Astrocyte of the cerebellum (primary cell): ENCODE results near the gene JPH4.

ENCODE experiments used
- DNase-seq: peaks from one replicate; pipeline ENCODE4 v3.0.0-alpha.2; 2011; ENCODE audit warnings: low read depth
- H3K4me3 ChIP-seq: 2 replicates; pipeline ENCODE4 v1.5.1; 2011; ENCODE audit warnings: mild to moderate bottlenecking, low read depth, low read length, moderate library complexity
- in situ Hi-C: cut with HindIII; loops from 2 replicates; pipeline ENCODE4 v1.10.0; 2017; ENCODE audit warnings: low sequenced_read_pairs
- TF ChIP-seq, protein P1 (sequence below): IDR thresholded peaks from 2 replicates; pipeline ENCODE4 v1.5.1; 2012; ENCODE audit warnings: low read length, low read depth, moderate library complexity, mild to moderate bottlenecking; ENCODE audit errors: missing control alignments

The JPH4 gene

DNA sequence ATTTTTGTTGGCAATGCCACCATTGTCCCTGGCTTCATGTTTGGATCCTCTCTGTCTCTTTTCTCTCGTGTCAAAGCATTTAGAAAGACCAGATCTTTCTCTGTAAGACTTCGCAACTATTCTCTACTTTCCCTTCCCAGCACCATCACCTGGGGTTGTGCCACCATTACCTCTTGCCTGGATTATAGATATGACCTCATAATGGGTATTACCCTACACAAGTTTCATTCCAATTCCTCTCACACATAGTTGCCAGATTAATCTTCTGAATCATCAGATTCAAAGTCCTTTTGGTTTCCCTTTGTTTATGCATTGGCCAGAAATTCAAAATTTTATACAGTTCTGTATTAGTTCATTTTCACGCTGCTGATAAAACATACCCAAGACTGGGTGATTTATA is 30.4 kb upstream of the JPH4 start:
- in situ Hi-C loops, result no loop called here
- TF ChIP-seq, protein P1, sequence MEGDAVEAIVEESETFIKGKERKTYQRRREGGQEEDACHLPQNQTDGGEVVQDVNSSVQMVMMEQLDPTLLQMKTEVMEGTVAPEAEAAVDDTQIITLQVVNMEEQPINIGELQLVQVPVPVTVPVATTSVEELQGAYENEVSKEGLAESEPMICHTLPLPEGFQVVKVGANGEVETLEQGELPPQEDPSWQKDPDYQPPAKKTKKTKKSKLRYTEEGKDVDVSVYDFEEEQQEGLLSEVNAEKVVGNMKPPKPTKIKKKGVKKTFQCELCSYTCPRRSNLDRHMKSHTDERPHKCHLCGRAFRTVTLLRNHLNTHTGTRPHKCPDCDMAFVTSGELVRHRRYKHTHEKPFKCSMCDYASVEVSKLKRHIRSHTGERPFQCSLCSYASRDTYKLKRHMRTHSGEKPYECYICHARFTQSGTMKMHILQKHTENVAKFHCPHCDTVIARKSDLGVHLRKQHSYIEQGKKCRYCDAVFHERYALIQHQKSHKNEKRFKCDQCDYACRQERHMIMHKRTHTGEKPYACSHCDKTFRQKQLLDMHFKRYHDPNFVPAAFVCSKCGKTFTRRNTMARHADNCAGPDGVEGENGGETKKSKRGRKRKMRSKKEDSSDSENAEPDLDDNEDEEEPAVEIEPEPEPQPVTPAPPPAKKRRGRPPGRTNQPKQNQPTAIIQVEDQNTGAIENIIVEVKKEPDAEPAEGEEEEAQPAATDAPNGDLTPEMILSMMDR, result no peak

DNA sequence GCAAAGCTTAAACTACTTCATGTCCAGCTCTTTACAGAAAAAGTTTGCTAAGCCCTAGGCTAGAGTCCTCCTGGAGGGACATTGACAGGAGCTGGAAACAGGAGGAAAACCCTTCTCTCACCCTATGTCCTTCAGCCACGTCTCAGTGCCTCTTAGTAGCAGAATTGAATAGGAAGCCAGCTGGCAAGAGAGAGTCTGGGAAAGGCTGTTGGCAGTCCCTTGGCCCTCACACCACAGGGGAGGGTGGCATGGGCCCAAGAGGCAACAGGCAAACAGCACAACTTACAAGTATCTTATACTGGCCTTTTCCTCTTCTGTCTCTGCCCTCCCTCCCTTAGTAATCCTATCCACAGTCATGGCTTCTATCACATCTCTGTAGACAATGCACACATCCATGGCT is 29.9 kb upstream of the JPH4 start:
- no peak overlapping the region for H3K4me3 ChIP-seq
- no peak for DNase-seq
- TF ChIP-seq, protein P1, result no peak
- in situ Hi-C loops, result no loop called here

More for the DNA sequence above, 30.4 kb upstream of the JPH4 start:
- DNase-seq, result no peak
- H3K4me3 ChIP-seq, result no peak overlapping the region

- H3K4me3 ChIP-seq, result no peak overlapping the region
- TF ChIP-seq, protein P1, result no peak
- DNase-seq, result no peak
- in situ Hi-C loops, result no loop called here
Observed at GRCh38 chr14:23605931-23606585, 27.5 kb upstream of the JPH4 start.

GRCh38 chr14:23604675-23605170 is 26.1 kb upstream of the JPH4 start:
- no peak for DNase-seq
- H3K4me3 ChIP-seq, result no peak overlapping the region
- in situ Hi-C loops, result no loop called here
- TF ChIP-seq, protein P1, result no peak

DNA sequence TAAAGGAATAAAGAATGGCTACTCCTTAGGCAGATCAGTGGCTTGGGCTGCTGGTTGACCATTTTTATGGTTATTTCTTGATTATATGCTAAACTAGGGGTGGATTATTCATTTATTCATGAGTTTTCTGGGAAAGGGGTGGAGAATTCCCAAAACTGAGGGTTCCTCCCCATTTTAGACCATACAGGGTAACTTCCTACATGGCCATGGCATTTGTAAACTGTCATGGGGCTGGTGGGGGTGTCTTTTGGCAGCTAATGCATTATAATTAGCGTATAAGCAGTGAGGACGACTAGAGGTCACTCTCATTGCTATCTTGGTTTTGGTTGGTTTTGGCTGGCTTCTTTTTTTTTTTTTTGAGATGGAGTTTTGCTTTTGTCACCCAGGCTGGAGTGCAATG is 25.6 kb upstream of the JPH4 start:
- DNase-seq, result no peak
- H3K4me3 ChIP-seq, result no peak overlapping the region
- in situ Hi-C loops, result no loop called here
- TF ChIP-seq, protein P1, result no peak

DNA sequence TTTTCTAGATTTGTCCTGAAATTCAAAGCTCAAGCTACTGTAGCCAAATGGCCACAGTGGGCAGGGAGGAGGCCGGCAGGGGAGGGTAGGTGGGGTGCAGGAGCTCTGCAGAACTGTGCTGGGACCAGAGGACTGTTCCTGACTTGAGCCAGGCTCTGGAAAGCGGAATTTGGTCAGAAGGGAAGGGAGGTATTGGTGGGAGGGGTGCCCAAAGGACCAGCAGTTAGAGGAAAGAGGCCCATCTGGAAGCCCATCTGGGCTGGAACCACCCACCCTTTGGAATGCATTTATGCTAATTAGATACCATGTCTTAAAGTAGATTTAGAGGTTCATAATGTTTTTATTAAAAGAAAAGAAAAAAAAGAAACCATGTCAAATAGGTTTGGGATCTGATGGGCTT is 24.5 kb upstream of the JPH4 start:
- in situ Hi-C loops, result no loop called here
- no peak for DNase-seq
- no peak overlapping the region for H3K4me3 ChIP-seq
- TF ChIP-seq, protein P1, result no peak
